GM18858 (cell line): ENCODE results near the gene AKAP10.
A peak's percentile ranks its signal among the peaks of the same experiment; 100 is the strongest.
"Not testable (repeated sequence)": the region's sequence is repeated elsewhere in the genome, so short reads cannot be mapped to it uniquely, and the experiment has no call there.

Experiments
- ATAC-seq: cut with Tn5 transposase; IDR thresholded peaks from one replicate; pipeline ENCODE4 v1.9.1; 2021; ENCODE audit not compliant: unreplicated experiment

The AKAP10 gene

DNA sequence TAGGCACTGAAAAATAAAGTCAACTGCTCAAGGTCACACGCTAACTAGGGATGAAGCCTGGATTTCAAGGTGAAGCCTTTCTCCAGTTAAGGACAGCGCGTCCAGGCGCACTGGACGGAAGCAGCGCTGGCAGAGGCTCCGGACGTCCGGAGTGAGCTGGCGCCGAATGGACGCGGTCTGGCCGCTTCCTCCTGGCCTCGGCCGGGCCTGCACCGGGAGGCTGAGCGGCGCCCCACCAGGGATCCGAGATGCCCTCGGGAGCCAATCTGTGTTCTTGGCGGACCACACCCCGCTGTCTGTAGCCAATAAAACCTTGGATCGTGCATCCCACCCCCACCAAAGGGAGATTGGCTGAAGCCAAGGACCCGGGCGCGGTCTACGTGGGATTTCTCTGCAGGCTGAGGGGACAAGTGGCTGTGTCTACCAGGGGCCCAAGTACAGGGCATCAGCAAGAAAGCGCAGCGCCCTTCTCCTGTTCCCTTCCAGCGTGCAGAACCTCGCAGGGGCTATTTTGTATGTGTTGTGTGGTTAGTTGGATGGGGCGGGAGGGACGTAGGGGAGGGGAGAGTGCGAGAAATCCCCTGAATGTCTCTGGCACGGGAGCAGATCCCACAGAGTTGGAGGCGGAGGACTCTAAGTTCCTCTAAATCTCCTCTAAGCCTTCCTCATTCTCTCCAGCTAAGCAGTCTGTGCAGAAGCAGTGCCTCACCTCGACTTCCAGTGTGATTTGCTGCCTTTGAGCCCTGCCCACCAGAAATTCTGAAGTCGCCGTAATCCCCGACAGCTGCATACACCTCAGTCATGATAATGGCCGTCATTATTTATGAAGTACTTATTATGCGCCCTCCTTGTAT, 2.5 kb upstream of the AKAP10 start:
- no peak for ATAC-seq

DNA sequence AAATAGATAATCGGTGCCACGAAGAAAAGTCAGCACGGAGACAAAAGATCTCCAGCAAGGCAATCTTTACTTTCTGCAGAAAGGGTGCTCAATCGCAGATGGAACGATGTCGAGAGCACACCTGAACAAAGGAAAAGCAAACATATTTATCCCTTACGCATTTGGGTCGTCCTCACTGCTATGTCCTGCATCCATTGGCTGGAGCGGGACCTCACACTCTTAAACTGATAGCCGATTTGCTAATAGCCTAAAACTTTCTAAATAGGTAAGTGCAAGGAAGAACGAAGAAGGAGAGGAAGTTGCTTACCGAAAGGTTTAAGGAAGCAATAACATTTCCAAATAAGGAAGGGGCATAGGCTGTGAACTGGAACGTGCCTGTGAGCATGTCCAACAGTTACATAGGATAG, 1.2 kb upstream of the AKAP10 start:
- ATAC-seq = no peak

DNA sequence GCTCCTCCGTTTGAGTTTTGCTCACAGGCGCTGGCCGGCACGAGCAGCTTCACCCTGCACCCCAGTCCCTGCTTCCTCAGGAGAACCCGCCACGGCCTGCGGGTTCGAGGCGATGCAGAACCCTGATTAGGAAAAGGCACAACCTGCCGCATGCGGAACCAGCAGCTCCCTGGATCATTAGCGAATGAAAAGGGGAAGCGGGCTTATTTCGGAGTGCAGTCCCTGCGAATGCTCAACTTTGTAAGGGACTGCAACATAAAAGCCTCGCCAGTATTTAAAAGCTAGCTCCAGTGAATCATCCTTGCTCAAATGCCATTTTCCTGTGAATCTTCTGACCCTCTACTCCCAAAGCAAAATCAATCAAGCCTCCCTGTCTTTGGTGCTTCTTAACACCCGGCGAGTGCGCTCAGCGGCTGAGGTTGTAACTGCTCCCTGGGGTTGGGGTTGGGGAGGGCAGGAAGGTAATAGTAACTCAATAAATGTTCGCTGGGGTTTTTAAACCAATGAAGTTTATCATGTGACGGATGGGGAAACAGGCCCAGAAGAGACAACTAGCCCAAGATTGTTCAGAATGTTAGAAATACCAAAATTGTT, 678 bp upstream of the AKAP10 start:
- ATAC-seq = peak; percentile 24

DNA sequence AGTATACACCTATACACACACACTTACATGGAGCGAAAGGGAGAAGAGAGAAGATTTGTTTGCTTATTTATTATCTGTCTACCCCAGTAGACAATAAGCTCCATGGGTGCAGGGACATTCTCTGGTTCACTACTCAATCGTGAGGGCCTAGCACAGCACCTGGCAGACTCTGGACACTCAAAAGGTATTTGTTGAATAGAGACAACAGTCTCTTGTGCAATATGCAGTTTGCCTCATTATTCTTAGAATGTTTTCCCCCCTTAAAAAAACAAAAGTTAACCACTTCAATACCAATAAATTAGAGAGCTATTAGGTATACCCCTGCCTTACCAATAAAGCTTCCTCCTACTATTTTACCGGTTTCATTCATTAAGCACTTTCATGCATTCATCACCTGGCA, 2.0 kb downstream of the AKAP10 start:
- no peak for ATAC-seq

- no peak for ATAC-seq
Measured at GRCh38 chr17:19973156-19973555, 4.5 kb downstream of the AKAP10 start.

DNA sequence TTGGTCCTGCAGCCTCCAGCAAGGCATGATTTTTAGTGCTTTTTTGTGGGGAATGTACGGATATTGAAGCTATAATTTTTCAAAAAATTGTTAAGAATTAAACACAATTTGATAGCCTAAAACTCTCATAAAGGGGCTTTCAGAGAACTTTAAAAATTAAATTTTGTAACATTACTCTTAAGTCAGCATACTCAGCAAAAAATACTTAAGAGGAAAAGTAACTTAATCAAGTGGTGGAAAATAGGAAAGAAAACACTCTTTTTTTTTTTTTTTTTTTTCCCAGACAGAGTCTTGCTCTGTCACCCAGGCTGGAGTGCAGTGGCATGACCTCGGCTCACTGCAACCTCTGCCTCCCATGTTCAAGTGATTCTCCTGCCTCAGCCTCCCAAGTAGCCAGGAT, 14.7 kb downstream of the AKAP10 start:
- not testable (repeated sequence) for ATAC-seq

GRCh38 chr17:19958023-19958422, 19.6 kb downstream of the AKAP10 start:
- no peak for ATAC-seq

DNA sequence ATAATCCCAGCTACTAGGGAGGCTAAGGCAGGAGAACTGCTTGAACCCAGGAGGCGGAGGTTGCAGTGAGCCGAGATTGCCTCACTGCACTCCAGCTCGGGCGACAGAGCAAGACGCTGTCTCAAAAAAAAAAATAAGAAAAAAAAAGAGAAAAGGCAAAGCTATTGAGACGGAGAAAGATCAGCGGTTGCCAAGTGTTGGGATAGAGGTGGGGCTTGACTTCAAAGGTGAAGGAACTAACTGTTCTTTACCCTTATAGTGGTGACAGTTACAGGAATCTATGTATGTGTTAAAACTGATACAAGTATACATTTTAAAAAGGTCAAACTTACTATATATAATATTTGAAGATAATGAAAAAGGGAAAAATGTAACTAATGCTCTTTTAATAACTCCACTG, 22.5 kb downstream of the AKAP10 start:
- no peak for ATAC-seq

DNA sequence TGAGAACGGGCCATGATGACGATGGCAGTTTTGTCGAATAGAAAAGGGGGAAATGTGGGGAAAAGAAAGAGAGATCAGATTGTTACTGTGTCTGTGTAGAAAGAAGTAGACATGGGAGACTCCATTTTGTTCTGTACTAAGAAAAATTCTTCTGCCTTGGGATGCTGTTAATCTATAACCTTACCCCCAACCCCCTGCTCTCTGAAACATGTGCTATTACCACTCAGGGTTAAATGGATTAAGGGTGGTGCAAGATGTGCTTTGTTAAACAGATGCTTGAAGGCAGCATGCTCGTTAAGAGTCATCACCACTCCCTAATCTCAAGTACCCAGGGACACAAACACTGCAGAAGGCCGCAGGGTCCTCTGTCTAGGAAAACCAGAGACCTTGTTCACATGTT, 26.2 kb downstream of the AKAP10 start:
- not testable (repeated sequence) for ATAC-seq

DNA sequence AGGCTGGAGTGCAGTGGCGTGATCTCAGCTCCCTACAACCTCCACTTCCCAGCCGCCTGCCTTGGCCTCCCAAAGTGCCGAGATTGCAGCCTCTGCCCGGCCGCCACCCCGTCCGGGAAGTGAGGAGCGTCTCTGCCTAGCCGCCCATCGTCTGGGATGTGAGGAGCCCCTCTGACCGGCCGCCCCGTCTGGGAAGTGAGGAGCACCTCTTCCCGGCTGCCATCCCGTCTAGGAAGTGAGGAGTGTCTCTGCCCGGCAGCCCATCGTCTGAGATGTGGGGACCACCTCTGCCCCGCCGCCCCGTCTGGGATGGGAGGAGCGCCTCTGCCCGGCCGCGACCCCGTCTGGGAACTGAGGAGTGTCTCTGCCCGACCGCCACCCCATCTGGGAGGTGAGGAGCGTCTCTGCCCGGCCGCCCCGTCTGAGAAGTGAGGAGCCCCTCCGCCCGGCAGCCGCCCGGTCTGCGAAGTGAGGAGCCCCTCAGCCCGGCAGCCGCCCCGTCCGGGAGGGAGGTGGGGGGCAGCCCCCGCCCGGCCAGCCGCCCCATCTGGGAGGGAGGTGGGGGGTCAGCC, 26.9 kb downstream of the AKAP10 start:
- not testable (repeated sequence) for ATAC-seq

DNA sequence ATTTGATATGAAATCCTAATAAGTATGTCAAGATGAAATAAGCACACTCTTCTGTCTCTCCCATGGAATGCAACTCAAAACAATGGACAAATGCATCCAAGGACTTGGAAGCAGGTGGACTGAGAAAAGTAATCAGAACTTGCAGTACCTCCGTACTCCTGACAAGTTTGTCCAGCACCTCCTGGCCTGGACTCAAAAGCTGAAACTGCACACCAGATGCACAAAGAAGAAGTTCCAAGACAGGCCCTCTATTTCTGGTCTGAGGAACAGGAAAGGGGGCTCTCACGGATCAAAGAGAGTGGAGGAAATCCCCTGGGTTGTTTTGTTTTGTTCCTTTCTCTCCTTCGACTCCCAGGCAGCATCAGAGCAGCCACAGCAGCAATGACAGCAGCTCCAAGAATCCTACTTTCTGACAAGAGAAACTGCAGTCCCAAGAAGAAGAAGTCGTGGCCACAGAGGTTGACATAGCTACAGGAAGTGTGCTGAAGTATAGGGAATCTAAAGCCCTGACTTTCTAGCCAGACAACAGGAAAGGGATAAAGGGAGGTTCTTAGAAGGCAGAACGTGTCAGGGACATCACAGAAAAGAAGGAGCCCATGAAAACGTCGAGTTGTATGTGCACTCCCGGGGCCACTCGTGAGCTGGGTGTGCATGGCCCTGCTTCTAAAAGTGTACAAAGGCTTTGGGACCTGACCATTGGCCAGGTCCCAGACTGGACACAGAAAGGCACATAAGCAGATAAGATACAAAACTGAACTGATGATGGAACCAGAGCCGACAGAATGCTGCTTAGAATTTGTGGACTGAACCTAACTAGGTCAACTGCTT, 29.3 kb downstream of the AKAP10 start:
- ATAC-seq = no peak

DNA sequence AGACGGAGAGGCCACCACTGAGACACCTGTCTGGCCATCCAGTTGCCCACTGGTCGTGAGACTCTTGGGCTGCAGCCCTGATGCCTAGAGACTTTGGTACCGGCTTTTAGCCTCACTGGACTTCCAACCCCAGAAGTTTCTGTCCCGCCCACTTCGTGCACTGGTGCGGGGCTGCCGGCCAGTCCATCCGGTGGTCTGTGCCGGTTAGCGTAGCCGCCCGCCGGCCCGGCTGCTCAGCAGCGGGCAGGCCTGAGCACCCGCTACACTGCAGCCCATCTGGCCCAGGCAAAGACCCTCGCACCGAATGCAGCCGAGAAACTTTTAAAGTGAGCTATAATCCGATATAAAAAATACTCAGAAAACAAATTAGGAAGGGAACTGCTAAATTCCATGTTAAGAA, 30.7 kb downstream of the AKAP10 start:
- ATAC-seq = no peak

- ATAC-seq = no peak
Measured at GRCh38 chr17:19945009-19945626, 32.5 kb downstream of the AKAP10 start.

- no peak for ATAC-seq
Measured at GRCh38 chr17:19943599-19943998, 34.0 kb downstream of the AKAP10 start.

DNA sequence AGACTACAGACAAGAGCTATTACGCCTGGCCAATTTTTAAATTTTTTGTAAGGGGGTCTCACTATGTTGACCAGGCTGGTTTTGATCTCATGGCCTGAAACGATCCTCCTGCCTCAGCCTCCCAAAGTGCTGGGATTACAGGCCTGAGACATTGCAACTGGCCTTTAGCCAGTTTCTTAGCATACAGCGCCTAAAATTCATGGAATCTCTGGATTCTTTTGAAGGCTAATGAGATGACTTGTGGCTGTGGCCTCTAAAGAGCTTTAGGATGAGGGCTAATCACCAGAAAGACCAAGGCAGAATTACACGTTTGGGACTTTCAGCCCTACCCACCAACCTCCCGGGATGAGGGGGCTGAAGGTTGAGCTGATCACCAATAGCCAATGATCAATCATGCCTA, 34.6 kb downstream of the AKAP10 start:
- ATAC-seq = no peak

DNA sequence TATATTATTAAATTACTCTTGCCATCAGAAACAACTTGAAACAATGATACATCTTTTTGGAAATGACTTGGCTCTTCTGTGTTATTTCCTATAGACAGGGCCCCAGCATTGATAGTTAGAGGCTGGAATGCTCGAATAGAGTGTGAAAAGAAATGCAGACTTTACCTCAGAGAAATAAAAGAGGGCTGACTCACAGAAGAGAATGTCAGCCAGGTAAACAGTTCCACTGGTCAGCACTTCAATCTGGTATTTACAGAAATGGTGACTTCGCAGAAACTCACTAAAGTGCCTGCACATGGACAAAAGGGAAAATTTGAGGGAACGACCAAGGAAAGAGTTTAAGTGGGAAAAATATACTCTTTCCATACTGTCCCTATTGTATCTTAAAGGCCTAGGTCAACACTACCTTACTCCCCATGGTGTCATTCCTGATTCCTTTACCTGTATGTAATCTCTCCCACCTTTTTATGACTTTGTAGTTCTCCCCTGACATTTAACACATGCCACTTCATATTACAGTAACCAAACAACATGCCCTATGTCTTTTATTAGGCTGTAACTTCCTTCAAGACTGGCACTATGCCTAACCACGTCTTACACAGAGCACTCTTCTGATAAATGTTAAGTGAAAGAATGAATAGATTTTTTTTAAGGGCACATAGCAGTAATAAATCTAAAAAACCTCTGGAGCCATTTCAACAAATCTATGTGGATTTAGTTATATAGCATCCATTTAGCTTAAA, 36.7 kb downstream of the AKAP10 start:
- ATAC-seq = no peak

DNA sequence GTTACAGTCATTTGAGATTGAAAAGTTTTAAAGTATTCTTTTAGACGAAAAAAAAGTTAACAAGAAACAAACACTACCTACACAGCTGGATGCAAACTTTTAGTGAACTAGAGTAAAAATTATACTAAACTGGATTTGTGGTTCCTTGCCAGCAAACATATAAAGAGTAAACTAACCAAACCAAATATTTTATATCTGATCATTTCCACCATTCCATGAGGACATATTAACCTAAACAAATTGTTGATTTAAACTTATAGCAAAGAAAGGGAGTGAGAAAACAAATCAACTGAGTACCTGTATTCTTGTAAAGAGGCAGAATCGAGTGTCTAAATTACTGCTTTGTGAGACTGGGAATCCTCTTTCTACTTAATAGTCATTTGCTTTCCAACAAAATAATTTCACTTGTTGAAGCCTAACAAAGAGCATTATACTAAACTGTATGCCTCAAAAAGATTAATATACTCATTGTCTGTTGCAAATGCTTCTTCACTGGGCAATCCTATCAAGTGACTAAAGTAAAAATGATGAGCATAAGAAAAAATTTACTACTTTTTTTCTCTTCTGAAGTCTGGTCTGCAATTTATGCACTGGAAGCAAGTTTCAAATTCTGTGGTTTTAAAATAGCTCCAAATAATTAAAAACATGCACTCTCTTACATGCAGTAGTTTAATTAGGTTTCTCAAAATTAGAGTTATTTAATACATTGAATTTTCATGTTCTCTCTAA, 37.5 kb downstream of the AKAP10 start:
- no peak for ATAC-seq

DNA sequence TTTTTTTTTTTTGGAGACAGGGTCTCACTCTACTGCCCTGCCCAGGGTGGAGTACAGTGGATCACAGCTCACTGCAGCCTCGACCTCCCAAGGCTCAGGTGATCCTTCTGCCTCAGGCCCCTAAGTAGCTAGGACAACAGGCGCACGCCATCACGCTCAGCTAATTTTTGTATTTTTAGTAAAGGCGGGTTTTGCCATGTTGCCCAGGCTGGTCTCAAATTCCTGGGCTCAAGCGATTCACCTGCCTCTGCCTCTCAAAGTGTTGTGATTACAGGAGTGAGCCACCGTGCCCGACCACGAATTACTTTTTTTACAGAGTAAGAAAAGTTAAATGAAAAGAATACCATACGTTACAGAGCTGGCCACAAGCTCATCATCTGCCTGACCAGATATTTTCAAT, 38.9 kb downstream of the AKAP10 start:
- no peak for ATAC-seq

- ATAC-seq = no peak
Measured at GRCh38 chr17:19937522-19937921, 40.1 kb downstream of the AKAP10 start.

DNA sequence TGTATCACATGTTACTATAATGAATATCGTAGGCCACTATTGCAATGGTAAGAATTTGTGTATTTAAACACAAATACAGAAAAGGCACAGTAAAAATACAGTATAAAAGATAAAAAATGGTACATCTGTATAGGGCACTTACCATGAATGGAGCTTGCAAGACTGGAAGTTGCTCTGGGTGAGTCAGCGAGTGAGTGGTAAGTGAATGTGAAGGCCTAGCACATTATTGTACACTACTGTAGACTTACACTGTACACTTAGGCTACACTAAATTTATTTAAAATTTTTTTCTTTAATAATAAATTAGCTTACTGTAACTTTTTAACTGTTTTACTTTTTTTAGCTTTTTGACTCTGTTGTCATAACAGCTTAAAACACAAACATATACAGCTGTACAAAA, 42.5 kb downstream of the AKAP10 start:
- ATAC-seq = no peak
